ENCODE measurements around the gene FXR1.
A peak's percentile ranks its signal among the peaks of the same experiment; 100 is the strongest.
"Not testable (repeated sequence)": the region's sequence is repeated elsewhere in the genome, so short reads cannot be mapped to it uniquely, and the experiment has no call there.

The FXR1 gene

DNA sequence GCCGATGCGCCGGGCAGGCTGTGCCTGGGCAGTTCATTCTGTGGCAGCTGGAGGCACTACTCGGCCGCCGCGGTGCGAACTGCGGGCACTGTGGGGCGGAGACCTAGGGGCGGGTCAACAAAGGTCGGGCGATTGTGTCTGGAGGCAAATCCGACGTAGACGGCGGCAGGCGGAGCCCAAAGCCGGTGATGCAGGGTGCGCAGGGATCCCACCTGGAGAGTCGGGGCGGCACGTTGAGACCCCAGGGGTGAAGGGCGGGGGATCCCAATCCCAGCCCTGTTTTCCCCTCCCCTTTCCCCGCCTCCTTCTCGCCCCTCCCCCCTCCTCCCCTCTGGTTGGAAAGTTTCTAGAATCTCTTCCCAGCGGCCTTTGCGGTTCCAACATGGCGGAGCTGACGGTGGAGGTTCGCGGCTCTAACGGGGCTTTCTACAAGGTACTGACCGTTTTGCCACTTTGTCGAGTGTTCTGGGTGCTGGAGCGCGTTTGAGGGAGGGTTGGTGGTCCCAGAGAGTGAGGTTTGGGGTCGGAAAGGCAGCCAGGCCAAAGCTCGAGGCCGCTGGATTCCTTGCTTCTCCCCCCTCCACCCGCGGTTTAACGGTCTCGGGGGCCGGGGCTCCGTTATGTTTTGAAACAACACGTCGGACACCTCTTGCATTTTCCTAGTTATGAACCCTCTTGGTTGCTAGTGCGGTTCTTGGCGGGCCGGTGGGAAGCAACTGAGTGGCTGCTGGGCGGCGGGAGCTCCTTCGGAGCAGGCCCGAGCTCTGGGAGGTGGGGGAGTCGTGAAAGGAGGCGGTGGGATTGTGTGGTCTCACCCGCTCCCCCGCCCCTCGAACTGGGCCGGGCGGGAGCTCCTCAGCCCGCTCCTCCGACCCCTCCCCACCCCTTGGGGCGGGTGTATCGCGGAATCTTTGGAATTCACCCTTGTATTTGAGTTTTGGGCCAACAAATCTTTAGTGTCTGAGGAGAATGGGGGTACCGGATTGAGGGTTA lies at the start of gene FXR1:
Gene FXR1 (plus strand): TSS at position 367 of the 993 bp plus-strand sequence. CDS start 16 bp downstream, at position 383.
- peak; percentile 88 for DNase-seq

DNA sequence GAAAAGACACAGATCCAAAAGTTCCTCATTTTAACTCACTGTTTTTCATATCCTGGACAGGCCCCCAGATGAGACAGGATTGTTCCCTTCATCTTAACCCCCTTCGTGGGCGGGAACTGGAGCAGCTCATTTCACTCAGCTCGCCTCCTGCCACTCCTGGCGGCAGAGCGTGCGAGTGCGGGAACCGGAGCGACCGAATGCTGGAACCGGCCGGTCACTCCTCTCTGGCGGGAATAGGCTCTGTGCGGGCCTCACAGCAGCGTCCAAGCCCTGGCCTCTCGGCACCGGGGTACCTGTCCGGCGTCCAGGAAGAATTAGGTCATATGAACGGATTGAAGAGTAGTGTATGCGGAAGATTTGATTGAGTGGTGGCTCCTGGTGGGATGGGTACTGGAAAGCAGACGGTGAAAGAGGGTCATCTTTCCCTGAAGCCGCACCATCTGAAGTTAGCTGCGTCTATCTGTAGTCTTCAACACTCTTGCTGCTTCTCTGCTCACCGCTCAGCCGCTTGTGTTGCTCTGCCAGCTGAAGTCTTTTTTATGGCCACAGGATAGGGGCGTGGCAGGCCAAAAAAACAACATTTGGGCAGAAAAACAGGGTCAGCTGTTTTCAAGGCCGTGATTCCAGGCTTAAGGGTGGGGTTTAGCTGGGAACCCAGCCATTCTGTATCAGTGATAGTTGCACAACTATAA lies 42.3 kb upstream of the FXR1 start:
- no peak for DNase-seq

DNA sequence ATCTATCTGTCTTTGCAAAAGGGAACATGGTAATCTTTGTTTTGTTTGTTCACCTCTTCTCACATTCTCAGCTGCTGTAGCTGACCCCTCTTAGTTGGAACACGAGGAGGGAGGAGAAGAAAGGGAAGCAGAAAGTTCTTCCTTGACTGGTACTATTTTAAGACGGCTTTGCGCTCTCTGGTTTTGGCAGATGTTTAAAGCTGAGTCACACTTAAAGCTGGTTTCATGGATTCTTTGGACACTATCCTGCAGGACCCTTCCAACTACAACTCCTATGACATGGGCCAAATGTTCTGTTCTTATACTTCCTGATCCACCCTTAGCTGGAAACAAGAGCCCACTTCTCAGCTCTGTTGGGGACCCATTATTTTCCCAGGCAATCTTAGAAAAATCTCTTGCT lies 40.6 kb upstream of the FXR1 start:
- DNase-seq = no peak

DNA sequence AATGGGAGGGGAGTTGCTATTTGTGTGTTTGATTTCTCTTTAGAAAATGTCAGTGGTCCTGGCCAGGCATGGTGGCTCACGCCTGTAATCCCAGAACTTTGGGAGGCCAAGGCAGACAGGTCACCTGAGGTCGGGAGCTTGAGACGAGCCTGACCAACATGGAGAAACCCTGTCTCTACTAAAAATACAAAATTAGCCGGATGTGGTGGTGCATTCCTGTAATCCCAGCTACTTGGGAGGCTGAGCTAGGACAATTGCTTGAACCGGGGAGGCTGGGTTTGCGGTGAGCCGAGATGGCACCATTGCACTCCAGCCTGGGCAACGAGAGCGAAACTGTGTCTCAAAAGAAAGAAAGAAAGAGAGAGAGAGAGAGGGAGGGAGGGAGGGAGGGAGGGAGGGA lies 40.0 kb upstream of the FXR1 start:
- DNase-seq = not testable (repeated sequence)

DNA sequence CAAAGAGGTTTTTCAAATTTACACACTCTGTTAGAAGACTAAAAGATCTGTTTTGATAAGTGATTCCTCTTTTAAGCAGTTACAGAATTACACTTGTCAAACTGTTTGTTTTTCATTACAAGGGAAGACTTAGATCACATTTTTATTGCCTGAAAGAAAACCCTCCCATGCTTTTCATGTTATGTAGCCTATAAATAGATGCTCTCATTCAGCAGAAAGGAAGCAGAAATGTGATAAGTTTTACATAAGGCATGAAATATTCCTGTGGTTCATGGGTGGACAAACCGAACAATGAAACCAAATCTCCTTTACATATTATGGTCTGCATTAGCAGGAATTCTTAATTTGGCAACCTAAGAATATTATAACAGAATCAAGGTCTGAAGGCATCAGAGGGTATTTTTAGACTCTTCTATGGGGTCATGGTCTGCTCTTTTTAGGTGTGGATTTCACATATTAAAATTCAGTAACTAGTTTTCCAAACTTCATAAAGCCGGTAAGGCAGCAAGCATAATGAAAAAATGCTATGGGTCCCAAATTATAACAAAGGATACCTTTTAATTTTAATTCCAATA lies 37.3 kb upstream of the FXR1 start:
- no peak for DNase-seq

DNA sequence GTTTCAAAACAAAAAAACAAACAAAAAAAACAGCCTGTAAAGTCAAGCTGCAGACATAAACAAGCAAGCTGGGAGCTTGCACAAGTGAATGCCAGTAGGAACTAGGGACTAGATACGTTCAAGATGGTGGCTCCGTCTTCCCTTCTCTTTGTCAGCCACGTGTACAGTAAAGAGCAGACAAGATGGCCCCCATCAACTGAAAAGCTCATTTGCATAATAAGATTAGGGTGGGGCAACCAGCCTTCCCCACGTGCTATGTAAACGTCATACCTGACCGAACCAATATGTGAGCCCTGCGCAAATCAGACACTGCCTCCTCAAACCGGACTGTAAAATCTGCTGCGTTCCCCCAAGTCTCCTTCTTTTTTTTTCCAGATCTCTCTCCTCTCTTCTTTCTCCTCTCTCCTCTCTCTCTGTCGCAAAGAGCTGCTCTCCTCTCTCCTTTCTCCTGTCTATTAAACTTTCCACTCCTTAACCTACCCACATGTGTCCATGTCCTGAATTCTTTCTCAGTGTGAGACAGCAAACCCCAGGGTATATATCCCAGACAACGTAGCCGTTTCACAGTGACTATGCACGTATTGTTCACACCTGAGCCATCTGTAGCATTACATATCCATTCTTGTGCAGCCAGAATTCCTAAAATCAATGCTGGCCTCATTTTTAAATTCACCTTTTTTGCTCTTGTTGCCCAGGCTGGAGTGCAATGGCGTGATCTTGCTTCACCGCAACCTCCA lies 31.2 kb upstream of the FXR1 start:
- no peak for DNase-seq

DNA sequence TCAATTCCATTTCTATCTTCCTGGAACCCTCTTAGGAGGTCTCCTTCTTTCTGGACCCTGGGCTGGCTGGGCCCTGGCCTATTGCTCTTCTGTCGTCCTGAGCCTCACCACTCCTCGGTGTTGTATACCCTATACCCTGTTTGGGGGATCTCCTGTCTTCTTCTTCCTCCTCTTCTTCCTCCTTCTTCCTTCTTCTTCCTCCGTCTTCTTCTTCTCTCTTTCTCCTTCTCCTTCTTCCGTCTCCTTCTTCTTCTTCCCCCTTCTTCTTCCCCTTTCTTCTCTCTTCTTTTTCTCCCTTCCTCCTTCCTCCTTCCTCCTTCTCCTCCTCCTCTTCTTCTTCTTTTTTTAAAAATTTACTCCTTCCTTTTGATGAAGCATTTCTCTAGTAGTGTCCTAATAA lies 30.4 kb upstream of the FXR1 start:
- no peak for DNase-seq

DNA sequence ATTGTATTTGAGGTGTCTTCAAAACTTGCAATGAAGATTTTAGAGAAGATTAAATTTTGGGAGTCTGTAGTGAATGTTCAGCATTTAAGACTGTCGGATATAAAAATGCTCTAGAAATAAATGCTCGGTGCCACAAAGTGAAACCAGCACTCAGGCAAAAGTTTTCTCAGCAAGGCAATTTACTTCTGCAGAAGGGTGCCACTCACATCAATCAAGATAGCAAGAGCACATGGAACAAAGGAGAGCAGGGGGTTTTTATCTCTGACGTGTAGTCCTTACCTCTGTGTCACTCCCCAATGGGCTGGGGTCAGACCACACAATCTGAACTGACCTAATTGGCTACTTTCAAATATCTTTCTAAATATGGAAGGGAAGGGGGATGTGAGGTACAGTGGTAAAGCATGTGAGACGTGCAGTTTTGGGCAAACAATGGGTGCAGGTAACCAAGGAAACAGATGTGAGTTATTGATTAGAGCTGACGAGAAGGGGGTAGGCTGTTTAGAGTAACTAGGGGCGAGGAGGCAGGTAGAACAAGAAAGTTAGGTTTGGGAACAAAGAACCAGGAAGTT lies 23.4 kb upstream of the FXR1 start:
- no peak for DNase-seq

DNA sequence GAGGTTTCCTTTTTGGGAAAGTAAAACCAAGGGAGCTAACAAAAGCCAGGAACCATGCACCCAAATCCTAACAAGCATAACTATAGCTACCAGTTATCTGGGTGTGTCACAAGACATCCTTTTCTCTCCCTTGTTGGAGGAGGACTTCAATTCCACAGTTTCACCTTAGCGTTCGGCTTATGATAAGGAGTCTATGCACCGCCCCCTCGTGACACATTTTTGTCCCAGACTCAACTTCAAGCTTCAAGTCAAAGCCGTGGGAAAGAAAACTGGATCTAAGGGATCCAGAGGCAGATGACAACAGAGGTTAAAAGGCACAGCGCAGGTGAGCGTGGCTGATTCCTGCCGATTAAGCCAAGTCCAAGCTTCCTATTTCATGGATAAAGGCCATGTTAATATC lies 13.9 kb upstream of the FXR1 start:
- DNase-seq = no peak

DNA sequence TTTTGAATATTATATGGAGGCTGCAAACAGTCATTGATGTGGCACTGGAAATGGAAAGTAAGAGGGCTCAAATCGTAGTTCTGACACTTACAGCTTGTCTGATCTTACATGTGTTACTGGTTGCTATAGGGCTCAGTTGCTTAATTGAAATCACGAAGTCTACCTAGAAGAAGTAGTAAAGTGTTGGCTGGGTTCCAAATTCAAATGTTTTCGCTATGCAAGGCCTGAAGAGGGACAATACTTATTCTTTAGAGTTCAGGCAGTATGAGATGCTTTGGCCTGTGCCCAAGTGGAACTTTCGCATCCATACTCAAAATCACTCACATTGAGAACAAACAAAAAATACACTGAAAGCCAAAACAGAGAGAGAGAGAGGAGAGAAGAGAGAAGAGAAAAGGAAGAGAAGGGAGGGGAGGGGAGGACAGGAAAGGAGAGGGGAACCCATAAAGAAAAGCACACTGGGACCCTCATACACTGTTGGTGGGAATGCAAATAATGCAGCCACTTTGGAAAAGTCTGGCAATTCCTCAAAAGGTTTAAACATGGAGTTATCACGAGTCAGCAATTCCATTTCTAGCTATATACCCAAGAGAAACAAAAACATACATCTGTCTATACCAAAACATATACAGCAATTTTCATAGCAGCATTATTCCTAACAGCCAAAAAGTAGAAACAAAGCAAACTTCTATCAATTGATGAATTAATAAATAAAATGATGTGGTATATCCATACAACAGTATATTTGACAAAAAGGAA lies 2.9 kb upstream of the FXR1 start:
- no peak for DNase-seq

DNA sequence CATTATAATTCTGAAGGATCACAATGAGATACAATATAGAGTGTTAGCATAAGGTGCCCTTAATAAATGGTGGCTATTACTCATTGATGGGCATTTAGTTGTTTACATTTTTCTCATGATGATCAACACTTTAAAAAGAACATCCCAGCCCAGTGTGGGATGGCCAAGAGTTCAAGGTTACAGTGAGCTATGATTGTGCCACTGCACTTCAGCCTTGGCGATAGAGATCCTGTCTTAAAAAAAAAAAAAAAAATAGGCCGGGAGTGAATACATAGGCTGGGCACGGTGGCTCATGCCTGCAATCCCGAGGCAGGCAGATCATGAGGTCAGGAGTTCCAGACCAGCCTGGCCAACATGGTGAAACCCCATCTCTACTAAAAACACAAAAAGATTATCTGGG lies 1.6 kb upstream of the FXR1 start:
- DNase-seq = no peak

DNA sequence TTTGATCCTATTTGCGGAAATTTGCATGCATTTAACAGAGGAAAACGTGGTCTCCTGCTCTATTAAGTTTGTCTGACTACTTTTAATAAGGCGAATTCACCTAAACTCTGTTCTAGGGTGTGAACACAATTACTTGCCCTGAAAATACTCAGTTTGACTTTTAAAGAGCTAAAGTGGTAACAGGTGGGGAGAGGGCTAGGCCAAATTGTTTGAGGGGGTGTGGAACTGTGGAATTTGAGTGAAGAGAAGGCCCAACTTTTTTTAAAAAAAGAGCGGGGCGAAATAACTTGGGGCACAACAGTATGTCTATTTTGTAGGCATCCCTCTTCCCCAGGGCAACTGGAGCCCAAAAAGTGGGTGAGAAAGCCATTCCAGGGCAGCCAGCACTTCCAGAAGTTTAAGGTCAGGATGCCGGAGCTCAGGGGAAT lies 580 bp upstream of the FXR1 start:
- DNase-seq = no peak

DNA sequence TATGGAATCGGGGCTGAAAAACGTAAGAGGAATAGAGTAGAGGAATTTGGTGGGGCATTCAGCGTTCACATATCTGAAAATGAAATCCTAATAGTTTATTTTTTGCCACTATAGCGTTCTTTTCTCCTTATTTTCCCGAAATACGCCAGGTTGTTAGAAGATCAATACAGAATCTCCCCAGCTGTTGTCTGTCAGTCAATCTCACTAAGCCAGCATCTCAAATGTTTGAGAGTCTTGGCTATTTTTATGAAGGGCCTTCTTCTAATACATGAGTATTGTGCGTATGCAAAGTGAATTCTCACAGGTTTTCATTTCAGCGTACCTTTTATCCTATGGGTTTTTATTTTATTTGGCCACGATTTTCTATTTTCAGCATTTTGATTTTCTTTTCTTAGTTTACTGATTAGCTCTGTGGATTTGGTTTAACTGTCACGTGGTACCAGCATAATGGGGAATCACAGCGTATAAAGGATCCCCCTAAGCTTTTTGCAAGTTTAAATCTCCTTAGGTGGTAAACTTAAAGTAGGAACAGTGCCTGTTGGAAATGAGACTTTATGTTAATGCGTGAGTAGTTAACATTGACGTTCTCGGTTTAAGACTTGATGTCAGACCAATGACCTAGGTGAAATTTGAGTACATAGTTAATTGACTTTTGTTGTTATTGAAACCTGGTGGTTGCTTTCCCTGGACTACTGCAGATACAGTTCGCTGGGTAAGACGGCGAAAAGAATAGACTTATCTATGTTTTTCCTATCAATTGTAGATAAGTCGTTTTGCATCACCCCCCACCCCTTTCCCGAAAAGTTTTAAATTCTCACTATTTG lies 1.3 kb downstream of the FXR1 start:
- no peak for DNase-seq

DNA sequence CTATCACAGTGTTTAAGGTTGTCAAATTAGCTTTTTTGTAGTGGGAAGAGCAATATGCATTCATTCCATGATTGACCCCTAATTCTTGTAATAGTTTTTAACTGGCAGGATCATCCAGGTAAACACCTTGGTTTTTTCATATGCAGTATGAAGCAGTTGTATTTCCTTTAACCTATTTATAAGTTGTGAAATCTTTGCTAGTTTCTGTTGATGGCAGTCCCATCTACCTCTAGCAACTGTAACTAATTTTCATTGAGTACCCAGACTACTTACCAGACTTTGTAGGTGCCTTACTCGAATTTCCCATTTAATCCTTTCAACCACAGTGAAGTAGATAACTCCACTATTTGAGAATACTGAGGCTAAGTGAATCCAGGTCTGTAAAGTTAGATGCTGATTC lies 6.1 kb downstream of the FXR1 start:
- no peak for DNase-seq

DNA sequence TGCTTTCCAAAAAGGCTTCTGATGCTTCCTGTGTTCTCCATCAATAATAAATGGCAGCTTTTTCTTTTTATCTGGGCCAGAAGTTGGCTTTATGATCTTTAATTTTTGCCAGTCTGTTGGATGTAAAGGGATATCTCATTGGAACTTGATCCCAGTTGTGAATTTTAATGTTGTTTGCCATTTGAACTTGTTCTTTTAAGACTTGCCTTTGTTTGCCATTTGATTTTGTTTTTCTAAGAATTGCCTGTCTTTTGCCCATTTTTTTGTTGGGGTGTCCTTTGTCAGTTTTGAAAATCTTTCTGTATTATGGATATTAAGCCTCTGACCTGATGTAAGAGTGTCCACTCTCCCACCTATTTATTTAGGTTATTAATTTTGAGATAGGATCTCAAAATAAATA lies 9.8 kb downstream of the FXR1 start:
- no peak for DNase-seq

DNA sequence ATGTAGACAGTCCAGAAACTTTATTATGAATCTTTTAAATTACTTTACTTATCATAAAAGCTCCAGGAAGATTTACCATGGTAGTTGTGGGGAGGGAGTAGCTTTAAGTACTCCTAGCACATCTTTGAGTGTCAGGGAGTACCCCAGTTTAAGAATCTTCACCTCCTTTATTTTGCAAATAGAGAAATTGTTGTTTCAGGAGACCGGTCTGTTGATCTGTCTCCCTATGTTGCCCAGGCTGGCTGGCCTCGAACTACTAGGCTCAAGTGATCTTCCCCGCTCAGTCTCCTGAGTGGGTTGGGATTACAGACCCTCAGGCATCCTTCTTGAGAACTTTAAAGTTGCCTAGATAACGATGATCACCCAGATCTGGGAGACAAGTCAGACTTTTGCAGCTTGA lies 11.1 kb downstream of the FXR1 start:
- DNase-seq = no peak

DNA sequence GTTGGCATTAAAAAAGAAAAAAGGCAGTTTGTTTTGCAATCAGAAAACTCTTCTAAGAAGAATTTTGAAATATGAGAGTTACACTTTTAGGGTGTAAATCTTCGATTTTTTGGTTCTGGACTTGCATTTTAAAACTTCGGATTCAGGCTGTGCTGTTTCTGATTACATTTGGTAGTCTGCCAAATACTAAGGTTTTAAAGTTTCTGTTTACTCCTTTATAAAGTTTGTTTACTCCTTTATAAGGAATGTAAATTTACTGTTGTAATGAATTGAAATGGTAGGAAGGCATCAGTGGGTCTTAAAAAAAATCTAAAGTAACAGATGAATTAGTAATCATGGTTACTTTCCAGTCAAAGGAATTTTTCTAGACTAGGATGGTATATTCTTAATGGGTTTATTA lies 14.1 kb downstream of the FXR1 start:
- DNase-seq = no peak

DNA sequence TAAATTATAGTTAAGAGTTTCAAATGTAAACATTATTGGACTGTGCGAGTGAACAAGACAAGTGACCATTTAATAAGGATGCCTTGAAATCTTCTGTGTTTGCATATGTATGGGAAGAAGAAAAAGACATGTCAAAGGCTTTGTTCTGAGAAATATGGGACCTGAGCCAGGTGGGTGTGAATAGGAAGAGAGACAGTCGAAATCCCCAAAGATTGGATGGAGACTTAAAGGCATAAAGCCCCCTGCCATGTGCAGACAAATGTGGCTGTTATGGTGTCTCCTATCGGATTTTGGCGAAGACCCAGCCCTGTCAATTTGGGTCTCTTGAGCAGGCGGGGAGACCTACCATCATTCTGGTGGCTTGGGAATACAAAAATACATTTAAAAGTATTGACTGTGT lies 16.9 kb downstream of the FXR1 start:
- DNase-seq = no peak

DNA sequence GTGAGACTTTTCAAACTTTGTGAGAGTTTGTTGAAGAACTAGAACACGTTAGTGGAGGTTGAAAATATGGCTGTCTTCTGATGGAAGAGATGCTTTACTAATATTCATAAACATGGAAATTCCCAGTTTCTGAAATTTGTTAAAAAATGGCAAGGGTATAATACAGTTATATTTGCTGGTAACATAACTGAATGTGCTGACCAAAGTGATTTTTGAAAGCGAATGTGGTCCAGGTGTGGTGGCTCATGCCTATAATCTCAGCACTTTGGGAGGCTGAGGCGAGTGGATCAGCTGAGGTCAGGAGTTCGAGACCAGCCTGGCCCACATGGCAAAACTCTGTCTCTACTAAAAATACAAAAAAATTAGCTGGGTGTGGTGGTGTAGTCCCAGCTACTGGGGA lies 18.1 kb downstream of the FXR1 start:
- DNase-seq = no peak

DNA sequence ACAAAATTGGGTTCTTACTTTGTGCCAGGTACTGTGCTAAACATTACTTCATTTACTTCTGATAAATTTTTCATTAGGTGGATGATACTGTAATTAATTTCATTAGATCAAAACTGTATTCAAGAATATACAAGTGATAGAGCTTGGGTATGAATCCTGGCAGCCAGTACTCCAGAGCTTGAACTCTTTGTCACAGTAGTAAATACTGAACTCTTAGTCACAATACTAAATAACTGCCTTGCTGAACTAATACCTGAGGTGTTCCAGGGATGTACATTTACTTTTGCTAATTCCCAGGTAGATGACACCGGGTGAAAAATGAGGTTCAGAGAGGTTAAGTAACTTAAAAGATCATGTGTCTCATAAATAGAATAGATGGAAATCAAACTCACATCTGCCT lies 20.3 kb downstream of the FXR1 start:
- no peak for DNase-seq

DNA sequence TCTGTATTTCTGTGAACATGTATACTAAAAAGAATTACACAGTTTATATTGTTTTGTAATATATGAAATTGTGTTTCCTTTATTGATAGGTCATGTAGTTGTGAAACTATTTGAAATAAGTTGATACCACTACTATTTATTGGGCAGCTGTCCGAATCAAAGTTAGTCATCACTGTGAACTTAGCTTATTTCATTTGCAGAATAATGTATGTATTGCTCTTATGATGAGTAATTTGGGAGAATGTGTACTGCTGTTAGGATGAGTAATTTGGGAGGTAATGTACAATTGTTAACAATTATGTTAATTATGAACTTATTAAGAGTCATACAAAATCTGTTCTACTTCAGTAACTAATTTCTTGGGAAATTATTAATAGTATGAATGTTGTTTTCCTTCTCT lies 22.2 kb downstream of the FXR1 start:
- DNase-seq = no peak
